DLD1 (cell line): ENCODE results near the gene OR4E1.
"Not testable (repeated sequence)": the region's sequence is repeated elsewhere in the genome, so short reads cannot be mapped to it uniquely, and the experiment has no call there.

Experiments
- in situ Hi-C: cut with HindIII; loops from 2 replicates; pipeline ENCODE4 v1.10.0; 2017; ENCODE audit warnings: low sequenced_read_pairs

Gene OR4E1, protein sequence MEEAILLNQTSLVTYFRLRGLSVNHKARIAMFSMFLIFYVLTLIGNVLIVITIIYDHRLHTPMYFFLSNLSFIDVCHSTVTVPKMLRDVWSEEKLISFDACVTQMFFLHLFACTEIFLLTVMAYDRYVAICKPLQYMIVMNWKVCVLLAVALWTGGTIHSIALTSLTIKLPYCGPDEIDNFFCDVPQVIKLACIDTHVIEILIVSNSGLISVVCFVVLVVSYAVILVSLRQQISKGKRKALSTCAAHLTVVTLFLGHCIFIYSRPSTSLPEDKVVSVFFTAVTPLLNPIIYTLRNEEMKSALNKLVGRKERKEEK

GRCh38 chr14:21673718-21674117 lies at the start of gene OR4E1:
OR4E1 (minus strand) TSS chr14:21673818; CDS start chr14:21670935, 2,883 bp downstream.
- in situ Hi-C loops = no loop called here

DNA sequence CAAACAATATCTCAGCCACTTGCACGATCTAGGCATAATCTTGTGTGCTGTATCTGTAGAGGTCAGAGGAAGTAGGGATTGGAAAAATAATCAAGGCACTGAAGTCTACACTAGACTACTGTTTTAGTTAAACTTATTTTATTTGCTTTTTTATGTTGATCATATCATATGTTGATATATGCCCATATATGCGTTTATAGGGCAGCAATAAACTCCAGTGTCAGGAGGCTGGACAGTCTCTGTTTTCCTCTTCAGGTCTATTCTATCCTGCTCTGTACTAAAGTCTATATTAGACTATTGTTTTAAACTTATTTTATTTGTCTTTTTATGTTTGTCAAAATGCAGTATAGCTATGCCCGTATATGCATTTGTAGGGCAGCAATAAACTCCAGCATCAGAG lies 47.9 kb upstream of the OR4E1 start:
- in situ Hi-C loops = no loop called here

DNA sequence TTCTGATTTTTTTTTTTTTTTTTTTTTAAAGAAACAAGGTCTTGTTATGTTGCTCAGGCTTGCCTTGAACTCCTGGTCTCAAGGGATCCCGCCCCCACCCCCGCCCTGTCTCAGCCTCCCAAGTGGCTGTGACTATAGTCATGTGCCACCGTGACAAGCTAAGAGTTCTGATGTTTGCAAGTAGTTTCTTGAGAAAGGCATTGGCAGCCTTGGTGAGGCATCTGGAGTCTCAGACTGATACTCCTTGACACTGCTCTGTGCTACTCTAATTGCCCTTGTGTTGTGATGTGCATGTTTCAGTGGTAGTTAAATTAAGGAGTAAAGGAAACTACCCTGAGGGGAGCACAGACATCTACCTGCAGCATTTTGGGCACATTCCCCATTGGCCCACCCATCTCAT lies 46.2 kb upstream of the OR4E1 start:
- in situ Hi-C loops = no loop called here

DNA sequence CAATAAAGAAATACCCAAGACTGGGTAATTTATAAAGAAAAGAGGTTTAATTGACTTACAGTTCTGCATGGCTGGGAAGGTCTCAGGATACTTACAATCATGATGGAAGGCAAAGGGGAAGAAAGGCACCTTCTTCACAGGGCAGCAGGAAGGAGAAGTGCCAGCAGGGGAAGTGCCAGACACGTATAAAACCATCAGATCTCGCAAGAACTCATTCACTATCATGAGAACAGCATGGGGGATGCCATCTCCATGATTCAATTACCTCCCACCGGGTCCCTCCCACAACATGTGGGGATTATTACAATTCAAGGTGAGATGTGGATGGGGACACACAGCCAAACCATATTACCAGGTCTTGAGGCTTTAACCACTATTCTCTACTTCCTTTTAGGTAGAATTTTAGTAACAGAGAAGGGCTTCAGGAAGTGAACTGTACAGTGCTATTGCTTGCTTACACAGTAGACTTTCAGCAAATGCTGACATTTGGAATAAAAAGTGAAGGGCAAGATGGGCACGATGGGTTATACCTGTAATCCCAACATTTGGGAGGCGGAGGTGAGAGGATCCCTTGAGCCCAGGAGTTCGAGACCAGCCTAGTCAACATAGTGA lies 40.8 kb upstream of the OR4E1 start:
- in situ Hi-C loops = no loop called here

DNA sequence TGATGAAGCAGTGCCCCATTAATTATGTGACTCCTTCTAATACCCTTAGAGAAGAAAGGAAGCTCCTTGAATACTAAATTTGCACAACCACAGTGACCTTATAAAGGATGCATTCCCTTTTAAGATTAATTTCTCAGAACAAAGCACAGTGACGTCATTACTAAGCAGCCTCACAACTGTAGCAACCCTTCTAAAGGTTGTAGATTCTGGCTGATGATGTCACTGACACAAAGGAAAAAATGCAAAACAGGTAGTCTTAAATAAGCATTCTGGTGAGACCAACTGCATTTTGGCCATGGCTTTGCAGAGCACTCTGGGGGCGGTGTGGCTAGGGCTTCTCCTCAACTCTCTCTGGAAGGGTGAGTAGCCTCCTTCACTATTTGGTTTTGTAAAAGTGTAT lies 38.4 kb upstream of the OR4E1 start:
- in situ Hi-C loops = no loop called here

- in situ Hi-C loops = no loop called here
Observed at GRCh38 chr14:21711360-21711961, 37.8 kb upstream of the OR4E1 start.

- in situ Hi-C loops = no loop called here
Observed at GRCh38 chr14:21704338-21704737, 30.7 kb upstream of the OR4E1 start.

- in situ Hi-C loops = no loop called here
Observed at GRCh38 chr14:21703357-21704326, 30.0 kb upstream of the OR4E1 start.

GRCh38 chr14:21702316-21702715 lies 28.7 kb upstream of the OR4E1 start:
- in situ Hi-C loops = no loop called here

- in situ Hi-C loops = no loop called here
Observed at GRCh38 chr14:21699551-21699950, 25.9 kb upstream of the OR4E1 start.

- in situ Hi-C loops = not testable (repeated sequence)
Observed at GRCh38 chr14:21698538-21698937, 24.9 kb upstream of the OR4E1 start.

DNA sequence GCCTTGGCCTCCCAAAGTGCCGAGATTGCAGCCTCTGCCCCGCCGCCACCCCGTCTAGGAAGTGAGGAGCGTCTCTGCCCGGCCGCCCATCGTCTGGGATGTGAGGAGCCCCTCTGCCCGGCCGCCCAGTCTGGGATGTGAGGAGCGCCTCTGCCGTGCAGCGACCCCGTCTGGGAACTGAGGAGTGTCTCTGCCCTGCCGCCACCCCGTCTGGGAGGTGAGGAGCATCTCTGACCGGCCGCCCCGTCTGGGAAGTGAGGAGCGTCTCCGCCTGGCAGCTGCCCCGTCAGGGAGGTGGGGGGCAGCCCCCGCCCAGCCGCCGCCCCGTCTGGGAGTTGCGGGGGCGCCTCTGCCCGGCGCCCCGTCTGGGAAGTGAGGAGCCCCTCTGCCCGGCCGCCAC lies 24.0 kb upstream of the OR4E1 start:
- in situ Hi-C loops = not testable (repeated sequence)

GRCh38 chr14:21694425-21694824 lies 20.8 kb upstream of the OR4E1 start:
- in situ Hi-C loops = no loop called here

DNA sequence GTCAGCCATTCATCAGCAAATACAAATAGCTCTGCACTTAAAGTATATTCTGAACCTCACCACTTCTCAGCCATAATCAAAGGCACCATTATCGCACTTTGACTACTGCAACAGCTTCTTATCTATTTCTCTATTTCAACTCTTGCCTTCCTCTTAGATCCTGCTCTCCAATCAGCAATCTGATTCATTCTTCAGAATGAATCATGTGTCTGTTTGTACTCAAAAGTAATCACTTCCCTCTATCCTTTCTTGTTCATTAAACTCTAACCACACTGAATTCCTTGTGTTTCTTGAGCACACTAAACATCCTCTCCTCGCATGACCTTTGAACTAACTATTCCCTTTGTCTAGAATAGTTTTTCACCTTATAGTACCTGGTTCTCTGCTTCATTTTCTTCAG lies 12.8 kb upstream of the OR4E1 start:
- in situ Hi-C loops = no loop called here

DNA sequence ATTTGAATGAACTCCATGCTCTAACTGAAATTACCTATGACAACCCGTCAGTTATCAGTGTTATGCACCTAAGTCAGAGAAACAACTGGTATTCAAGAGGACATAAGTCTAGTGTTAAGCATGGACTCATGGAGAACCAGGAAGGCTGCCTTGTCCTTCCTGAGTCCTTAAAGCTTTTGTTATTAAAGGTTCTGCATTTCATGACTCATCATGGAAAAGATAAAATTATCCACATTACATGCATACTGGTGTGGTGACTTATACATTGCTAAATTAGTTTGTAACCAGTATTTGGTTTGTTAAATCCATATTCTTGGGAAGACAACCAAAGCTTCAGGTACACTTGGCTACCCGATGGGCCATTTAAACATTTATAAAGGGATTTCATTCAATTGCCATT lies 6.5 kb upstream of the OR4E1 start:
- in situ Hi-C loops = no loop called here

GRCh38 chr14:21675566-21675965 lies 1.9 kb upstream of the OR4E1 start:
- in situ Hi-C loops = no loop called here

GRCh38 chr14:21672116-21672515 lies 1.5 kb downstream of the OR4E1 start:
- in situ Hi-C loops = no loop called here

DNA sequence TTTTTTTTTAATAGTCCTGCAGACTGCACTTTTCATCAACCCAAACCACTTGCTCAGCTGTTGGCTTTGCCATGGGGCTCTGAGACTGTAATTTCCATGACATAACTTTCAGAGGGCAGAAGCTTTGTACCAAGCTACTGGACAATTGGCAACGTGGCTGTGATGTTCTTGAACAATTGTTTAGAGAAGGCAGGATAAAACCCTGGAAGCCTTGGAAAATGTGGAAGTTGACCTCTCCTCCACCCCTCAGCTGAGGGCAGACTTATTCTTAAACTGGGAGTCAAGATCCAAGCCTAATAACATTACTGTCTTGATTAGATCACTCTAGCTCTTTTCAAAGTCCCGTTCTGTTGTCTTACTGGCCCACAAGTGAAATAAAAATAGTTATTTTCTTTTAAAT lies 2.2 kb downstream of the OR4E1 start:
- in situ Hi-C loops = no loop called here

GRCh38 chr14:21669284-21669683 lies 4.3 kb downstream of the OR4E1 start:
- in situ Hi-C loops = no loop called here

DNA sequence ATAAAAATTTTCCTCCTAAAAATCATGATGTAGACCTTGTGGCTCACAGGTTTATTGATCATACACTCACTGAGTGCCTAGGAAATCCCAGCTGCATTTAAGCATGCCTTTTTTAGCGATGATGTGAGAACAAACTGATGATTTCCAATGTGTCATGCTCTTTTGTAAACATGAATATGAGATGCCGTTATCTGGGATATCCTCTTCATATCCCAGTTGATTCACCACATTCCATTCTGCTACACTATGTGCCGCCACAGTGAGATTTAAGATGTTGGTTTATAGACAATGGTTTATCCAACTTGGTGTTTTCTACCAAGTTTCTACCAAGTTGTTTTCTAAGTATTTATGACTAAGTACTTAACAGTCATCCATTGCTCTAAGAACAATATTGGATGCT lies 5.2 kb downstream of the OR4E1 start:
- in situ Hi-C loops = no loop called here

DNA sequence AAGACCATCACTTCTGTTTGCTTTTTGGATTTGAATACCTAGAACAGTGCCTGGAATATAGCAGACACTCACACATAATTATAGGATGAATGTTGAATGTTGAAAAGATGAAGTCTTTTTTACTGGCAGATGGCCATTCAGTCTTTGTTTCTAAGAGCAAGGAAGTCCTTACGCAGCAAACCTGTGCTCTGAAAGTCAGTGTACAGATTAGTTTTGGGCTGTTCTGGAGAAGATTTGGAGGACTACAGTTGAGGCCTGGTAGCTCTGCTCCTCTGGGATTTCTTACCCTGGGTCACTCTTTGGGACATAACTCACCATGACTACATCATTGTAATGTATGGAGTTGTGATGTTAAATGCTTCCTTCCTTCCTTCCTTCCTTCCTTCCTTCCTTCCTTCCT lies 16.6 kb downstream of the OR4E1 start:
- in situ Hi-C loops = no loop called here
